SK-N-SH treated with all-trans-retinoic acid at 6 μM for 48 hours (cell line): Measurements from ENCODE around the gene GALNT11.

Source experiments
- ARNTL ChIP-seq: fragments of 450-650 bp; formaldehyde crosslinking; IDR thresholded peaks from 2 replicates; pipeline ENCODE4 v1.5.0; 2020; ENCODE audit warnings: low read depth, mild to moderate bottlenecking, moderate library complexity, borderline replicate concordance
- GLIS3 ChIP-seq: fragments of 250-450 bp; sonication (Bioruptor Pico); IDR thresholded peaks from 2 replicates; pipeline ENCODE4 v1.5.0; 2020; ENCODE audit warnings: mild to moderate bottlenecking, moderate library complexity
- ISL1 ChIP-seq: fragments of 250-450 bp; sonication (Bioruptor Pico); IDR thresholded peaks from 2 replicates; pipeline ENCODE4 v2.1.2; 2022; ENCODE audit warnings: mild to moderate bottlenecking, moderate library complexity
- OSR1 ChIP-seq: fragments of 250-450 bp; sonication (Bioruptor Pico); IDR thresholded peaks from 2 replicates; pipeline ENCODE4 v1.8.0; 2022; ENCODE audit warnings: moderate library complexity, mild to moderate bottlenecking, inconsistent platforms
- PATZ1 ChIP-seq: fragments of 250-450 bp; sonication (Bioruptor Pico); IDR thresholded peaks from 2 replicates; pipeline ENCODE4 v1.8.0; 2020; ENCODE audit warnings: mild to moderate bottlenecking, moderate library complexity, borderline replicate concordance
- PPARA ChIP-seq: fragments of 250-450 bp; sonication (Bioruptor Pico); IDR thresholded peaks from 2 replicates; pipeline ENCODE4 v1.5.0; 2020; ENCODE audit warnings: mild to moderate bottlenecking, borderline replicate concordance
- TOX ChIP-seq: fragments of 250-450 bp; sonication (Bioruptor Pico); IDR thresholded peaks from 2 replicates; pipeline ENCODE4 v1.8.0; 2021; ENCODE audit warnings: mild to moderate bottlenecking, moderate library complexity, borderline replicate concordance
- ZFP3 ChIP-seq: fragments of 250-450 bp; sonication (Bioruptor Pico); IDR thresholded peaks from 2 replicates; pipeline ENCODE4 v1.5.0; 2020; ENCODE audit warnings: mild to moderate bottlenecking, moderate library complexity
- ZNF70 ChIP-seq: fragments of 450-650 bp; formaldehyde crosslinking; IDR thresholded peaks from 2 replicates; pipeline ENCODE4 v1.5.0; 2020; ENCODE audit warnings: mild to moderate bottlenecking, moderate library complexity

DNA sequence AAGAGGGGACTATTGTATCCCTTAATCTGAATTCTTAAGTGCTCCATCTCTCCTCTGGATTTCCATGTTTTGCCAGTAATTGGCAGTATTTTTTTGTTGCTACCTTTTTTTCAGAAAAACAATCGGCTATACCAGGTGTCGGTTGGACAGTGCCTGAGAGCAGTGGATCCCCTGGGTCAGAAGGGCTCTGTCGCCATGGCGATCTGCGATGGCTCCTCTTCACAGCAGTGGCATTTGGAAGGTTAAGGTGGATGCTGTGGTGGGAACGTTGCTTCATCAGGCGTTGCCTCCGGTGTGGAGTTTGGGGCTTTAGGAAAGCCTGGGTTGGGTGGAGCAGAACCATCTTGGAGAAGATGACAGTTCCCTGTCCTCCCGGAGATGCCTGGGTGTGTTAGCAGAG, 96.0 kb downstream of the GALNT11 start:
- TF ChIP-seq PATZ1 (CRISPR knock-in tag) (no peak), TOX (CRISPR knock-in tag) (no peak), OSR1 (CRISPR knock-in tag) (no peak), ZFP3 (CRISPR knock-in tag) (no peak), PPARA (no peak), ZNF70 (CRISPR knock-in tag) (no peak), GLIS3 (no peak), ARNTL (CRISPR knock-in tag) (no peak), ISL1 (CRISPR knock-in tag) (no peak)
